GM21825 (cell line): ENCODE results near the gene IPO9.

Source experiments
- ATAC-seq: cut with Tn5 transposase; IDR thresholded peaks from one replicate; pipeline ENCODE4 v1.9.1; 2021; ENCODE audit warnings: mild to moderate bottlenecking, moderate library complexity; ENCODE audit not compliant: unreplicated experiment

IPO9 gene

DNA sequence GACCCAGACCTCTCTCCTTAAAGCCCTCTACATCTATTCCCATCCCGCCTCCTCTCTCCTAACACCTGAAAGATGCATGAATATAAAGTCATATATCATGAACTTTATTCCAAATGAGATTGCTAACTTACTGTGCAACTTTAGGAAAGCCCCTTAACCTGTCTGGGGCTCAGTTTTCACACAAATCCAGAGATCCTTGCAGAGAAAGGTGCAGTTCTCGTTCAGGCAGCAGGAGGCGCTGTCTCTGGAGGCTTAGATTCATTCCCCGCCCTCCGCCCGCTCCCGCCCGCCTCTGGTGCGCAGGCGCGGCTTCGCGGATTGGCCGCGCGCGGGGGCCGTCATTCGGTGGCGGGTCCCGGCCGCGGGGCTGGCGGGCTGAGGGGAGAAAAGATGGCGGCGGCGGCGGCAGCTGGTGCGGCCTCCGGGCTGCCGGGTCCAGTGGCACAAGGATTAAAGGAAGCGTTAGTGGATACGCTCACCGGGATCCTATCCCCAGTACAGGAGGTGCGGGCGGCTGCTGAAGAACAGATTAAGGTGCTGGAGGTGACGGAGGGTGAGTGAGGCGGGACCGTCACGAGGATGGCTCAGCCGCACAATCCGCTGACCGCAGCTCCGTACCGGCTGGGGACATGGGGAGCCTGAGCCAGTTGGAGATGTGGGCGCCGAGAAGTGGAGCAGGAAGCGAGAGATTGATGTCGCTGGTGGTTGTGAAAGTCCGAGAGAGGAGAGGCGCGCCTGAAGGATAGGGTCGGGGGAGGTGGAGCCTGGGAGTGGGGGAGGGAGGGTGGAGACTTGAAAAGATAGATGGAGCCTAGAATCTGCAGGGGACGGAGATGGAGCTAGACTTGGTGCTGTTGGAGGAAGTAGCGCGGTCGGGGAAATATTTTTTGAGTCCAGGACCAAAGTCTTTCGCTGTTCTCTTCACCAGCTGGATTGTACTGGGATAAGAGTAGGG lies at the start of gene IPO9:
Gene IPO9, plus strand, starts transcription at position 338 of the 955 bp plus-strand sequence. Its CDS starts 53 bp downstream, at position 391.
- peak; percentile 83 for ATAC-seq

DNA sequence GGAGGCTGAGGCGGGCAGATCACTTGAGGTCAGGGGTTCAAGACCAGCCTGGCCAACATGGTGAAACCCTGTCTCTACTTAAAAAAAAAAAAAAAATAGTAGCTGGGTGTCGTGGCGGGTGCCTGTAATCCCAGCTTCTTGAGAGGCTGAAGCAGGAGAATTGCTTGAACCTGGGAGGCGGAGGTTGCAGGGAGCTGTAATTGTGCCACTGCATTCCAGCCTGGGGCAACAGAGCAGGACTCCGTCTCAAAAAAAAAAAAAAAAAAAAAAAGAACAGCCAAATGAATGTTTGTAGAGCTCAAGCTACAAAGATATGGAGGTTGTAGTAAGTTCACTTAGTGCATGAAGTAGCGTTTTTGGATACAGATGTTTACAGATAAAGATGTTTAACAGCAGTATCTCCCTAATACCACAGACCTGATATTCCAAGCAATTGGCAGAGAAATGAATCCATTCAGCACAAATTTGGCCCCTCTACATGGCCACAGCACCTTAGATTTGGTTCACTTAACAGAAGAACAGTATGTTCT lies 49.5 kb upstream of the IPO9 start:
- no peak for ATAC-seq

DNA sequence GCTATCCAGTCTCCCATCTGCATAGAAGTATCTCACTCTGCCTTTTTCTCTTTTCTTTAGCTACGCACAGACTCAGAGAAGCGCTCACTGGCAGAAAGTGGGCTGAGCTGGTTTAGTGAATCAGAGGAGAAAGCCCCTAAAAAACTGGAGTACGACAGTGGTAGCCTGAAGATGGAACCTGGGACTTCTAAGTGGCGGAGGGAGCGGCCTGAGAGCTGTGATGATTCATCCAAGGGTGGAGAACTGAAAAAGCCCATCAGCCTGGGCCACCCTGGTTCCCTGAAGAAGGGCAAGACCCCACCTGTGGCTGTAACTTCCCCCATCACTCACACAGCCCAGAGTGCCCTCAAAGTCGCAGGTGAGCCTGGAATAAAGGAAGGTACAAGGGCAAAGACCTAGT lies 48.0 kb upstream of the IPO9 start:
- no peak for ATAC-seq

DNA sequence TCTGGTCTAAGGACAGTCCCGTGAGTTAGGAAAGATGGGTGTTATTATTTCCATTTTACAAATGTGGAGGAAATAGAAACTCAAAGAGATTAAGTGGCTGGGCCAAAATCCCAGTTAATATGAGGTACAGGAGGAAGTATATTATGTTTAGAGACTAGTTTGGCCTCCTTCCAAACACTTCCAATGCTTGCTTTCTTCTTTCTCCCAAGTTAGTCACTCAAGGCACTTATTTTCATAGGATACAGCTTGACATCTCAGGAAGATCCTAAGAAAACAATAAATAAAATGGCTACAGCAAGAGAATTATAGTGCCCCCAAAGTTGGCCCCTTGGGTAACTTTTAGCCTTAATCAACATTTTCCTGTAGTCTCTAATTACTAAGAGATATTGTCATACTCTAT lies 47.5 kb upstream of the IPO9 start:
- no peak for ATAC-seq

DNA sequence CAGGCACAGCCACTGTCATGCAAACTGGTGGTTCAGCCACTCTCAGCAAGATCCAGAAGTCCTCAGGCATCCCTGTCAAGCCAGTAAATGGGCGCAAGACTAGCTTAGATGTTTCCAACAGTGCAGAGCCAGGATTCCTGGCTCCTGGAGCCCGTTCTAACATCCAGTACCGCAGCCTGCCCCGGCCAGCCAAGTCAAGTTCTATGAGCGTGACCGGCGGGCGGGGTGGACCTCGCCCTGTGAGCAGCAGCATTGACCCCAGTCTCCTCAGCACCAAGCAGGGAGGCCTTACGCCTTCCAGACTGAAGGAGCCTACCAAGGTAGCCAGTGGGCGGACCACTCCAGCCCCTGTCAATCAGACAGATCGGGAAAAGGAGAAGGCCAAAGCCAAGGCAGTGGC lies 46.6 kb upstream of the IPO9 start:
- ATAC-seq: no peak

DNA sequence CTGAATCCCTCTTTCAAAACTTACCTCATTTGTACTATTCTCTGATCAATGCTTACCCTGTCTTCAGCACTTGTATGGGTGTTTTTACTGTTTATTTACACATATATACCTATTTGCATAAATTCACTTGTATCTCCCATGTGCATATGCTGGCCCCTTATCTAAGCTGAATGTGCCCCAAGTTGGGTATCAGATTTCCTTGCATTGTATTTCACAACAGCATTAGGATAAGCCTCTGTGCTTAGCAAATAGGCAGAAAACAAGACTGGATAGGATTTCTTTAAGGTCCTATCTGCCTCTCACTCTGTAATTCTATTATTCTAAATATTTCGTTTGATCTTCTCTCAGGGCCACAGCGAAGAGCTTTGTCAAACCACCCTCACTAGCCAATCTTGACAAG lies 45.9 kb upstream of the IPO9 start:
- ATAC-seq: no peak

DNA sequence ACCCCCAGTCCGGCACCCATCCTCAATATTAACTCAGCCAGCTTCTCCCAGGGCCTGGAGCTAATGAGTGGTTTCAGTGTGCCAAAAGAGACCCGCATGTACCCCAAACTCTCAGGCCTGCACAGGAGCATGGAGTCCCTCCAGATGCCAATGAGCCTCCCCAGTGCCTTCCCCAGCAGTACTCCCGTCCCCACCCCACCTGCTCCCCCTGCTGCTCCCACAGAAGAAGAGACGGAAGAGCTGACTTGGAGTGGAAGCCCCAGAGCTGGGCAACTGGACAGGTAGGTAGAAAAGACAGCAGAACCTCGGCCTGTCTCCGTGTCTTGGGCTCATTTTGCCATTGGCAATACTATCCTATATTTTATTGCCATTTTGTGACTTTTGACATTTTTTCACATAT lies 45.4 kb upstream of the IPO9 start:
- no peak for ATAC-seq

DNA sequence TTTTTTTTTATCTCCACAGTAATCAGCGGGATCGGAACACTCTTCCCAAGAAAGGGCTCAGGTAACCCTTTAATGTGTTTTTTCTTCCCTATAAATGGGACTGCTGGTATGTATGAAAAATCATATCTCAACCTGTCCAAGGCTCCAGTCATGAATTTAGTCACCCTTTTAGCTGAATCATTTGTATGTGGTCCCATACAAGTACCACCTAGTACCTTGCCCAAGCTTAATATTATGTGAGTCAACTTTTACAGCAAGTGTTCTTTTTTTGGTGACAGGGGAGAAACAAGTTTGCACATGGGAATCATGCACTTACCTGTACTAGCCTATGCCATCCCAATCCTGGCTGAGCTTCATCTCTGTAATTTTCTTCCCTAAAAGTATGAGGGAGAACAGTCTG lies 43.7 kb upstream of the IPO9 start:
- no peak for ATAC-seq

DNA sequence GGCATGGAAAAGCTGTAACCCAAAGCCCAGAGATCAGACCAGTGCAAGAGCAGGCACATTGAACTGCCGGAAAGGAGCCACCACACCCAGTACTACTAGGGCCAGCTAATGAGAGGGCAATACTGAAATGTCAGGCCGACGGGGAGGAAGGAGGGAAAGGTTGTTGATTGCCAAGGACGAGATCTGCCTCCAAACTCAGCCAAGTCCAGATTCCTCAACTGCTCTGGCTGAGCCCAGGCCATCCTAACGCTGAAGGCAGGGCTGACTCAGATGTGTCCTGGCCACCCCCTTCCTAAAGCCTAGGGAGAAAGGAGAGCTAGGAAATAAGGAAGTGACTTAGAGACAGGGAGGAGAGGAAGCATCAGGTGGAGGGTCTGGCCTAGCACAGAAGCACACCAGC lies 42.1 kb upstream of the IPO9 start:
- no peak for ATAC-seq

DNA sequence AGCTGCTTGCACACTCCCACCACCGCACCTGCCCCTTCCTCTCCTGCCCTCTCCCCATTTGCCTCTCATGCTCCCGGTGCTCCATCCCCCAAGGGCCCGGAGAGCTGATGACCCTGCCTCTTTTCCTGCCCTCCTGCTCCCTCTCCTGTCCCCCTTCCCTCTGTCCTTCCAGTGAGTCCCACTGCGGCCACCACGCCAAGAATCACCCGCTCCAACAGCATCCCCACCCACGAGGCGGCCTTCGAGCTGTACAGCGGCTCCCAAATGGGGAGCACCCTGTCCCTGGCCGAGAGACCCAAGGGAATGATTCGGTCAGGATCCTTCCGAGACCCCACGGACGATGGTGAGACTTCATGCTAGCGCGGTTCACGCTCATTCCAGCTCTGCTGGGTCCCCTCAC lies 40.7 kb upstream of the IPO9 start:
- ATAC-seq: no peak

DNA sequence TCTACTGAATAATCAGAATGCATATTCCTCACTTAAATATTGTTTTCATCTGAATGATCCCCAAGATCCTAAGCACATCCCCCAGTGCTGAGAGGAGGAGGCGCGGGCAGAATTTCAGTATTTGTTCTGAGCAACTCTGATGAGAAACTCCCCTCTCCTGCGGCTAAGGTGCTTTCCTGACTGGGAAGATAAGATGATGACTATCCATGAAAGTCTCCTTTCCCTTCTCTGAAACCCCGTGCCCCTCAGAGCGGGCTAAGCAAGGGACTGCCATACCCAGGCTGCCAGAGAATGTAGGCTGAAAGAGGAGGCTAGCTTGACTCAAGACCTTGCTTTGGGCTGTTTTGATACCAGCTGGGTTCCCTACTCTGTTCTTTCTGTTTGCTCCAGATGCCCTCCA lies 39.7 kb upstream of the IPO9 start:
- no peak for ATAC-seq

DNA sequence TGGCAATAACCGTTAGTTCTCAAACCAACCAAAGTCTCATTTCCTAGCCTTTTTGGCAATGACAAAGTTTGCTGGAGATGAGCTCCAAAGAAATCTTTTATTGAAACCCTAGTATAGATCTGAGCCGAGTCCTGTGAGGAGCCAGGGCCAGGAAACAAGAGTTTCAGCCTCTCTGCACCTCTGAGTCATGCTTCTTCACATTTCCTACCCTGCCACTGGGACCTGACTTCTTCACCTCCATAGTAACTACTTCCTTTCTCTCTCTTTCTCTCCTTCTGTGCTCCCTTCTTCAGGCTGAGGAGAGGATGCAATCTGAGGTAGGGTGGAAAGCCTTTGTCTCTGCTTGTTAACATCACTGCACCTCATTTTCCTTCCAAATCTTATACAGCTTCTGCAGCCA lies 38.7 kb upstream of the IPO9 start:
- no peak for ATAC-seq

DNA sequence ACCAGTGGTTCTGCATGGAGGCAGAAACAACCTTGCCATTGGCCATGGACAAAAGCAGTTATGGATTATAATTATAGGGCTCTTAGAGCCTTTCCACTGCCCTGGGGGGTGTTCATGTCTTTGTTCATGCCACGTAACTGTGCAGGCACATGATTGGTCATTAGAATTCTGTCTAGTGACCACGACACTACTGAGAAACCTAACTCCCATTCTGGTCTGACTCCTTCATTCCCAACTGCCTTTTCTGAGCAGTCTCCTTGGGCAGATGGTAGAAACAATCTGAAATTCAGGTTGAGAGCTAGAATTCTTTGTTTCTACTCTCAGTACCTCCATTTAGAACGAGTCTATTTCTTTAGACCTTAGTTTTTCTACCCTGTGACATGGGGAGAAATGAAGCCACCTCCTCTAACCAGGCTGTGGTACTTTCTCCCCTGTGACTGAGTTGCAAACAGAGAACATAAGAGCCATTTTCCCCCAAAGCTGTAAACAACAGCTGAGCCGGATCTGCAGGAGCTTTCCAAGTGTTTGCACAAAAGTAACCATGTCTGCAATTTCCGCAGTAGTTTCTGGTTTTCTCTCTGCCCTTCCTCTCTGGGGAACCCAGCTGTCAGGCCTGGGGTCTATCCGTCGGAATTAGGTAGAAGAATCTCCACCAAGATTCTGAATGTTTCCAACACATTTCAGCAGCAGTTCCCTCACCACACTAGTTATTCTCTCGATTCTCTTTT lies 37.7 kb upstream of the IPO9 start:
- ATAC-seq: no peak

DNA sequence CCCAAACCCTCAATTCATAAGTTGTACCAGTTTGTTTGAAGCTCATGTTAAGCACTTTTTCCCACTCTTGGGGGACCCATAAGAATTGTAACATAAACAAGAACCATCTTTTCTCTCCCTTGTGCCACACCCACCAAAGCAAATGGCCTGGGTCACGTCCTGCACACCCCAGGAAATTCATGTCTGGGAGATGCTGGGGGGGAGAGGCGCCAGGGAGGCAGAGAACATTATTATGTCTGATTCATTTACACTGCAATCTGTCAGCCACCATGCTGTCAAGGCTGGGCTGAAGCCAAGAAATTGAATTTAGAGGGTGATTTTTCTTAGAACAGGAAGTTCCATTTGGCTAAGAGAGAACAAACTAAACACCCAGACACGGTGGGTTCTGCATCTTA lies 37.2 kb upstream of the IPO9 start:
- ATAC-seq: no peak

DNA sequence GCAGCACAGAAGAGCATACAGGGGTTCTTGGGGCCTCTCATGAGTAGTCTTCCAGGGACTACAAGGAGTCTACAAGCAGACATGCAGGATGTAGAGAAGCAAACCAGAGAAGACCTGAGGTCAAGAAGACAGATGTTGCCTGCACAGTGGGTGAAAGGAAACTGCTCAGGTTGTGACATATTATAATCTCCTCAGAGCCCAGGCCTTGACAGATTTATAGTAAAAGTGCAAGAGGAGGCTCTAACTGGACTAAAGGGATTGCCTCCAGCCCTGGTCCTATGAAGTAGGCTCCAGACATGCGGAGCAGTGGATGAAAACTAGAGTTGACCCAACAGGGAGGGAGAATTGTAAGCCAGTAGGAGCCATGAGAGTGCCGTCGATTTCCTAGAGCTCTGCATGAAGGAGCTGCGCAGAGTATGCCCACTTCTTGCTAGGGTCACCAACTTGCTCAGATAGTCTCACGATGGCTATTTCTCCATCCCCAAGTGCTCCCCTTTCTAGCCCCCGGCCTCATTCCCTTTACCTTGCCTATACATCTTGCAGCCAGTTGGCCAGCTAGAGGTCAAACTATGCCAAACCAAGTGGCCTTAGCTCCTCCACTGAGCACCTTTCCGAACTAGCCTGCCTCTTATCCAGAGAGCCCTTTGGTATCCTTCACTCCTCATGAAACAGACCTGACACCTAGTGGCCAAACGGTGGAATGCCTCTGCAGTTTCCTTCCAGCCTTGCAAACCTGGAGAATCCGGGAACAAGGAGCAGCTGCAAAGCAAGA lies 36.2 kb upstream of the IPO9 start:
- ATAC-seq: no peak

DNA sequence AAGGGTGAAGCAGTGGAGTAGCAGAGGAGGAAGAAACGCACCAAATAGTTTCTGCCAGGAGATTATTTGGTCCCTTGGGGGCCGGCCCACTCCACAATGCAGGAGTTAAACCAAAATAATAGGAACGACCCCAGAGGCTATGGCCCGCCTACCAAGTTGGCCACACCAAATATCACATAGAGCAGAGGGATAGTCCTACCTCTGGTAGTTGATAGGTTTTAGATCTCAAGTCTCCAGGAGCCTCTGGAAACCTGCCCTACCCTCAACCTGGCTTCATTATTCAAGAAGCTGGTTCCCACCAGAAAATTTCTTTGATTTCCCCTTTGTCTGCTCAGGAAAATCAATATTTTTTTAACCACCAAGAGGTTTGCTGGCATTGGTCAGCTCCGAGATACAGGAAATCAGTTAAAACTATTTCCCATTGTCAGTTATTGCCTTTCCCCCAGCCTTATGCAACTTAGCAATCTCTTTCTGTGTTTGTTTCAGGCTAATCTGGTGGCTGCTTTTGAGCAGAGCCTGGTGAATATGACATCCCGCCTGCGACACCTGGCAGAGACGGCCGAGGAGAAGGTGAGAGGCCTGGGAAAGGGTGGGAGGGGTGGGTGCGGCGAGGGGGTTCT lies 35.5 kb upstream of the IPO9 start:
- no peak for ATAC-seq

DNA sequence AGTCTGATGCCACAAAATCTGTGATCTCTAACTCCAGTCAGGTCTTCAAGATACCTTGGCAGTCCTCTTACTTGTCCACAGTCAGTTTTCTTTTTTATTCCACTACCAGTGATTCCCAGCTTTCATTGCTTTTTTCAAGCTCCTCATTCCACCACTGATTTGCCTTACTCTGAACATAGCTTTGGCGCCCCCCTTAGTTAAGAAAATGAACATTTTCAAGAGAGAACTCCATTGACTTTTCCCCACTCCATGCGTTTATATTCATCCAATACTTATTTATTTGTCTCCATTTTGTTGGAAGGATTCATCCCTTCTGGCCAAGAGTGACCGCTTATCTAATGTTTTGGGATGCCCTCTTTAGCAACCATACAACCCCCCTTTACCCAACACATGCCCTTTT lies 33.9 kb upstream of the IPO9 start:
- ATAC-seq: no peak

DNA sequence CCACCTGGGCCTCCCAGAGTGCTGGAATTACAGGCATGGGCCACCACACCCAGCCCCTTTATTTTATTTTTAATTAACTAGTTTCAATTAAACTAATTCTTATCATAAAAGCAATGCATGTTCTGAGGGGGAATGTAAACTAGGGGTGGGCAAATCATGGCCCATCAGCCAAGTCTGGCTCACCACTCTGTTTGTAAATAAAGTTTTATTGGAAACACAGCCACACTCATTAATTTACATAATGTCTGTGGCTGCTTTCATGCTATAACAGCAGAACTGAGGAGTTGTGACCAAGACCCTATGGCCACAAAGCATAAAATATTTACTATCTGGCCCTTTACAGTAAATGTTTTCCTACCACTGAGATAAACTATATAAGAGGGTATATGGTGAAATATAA lies 28.7 kb upstream of the IPO9 start:
- no peak for ATAC-seq

DNA sequence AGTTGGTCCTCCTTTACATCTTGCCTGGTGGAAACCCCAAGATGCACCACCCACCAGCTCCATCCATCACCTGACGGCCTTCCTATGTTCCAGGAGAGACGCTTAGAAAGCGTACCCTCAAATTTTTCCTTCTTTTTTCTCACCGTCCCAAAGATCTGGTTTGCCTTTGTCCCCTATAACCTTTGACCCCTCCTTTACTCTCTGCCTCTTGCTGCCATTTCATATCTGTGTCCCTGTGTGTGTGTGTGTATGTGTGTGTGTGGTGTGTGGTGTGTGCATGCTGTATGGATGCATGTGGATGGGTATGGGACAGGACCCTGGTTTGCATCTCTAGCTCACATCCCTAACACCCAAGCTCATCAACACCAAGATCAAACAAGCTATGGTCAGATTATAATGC lies 22.2 kb upstream of the IPO9 start:
- no peak for ATAC-seq

DNA sequence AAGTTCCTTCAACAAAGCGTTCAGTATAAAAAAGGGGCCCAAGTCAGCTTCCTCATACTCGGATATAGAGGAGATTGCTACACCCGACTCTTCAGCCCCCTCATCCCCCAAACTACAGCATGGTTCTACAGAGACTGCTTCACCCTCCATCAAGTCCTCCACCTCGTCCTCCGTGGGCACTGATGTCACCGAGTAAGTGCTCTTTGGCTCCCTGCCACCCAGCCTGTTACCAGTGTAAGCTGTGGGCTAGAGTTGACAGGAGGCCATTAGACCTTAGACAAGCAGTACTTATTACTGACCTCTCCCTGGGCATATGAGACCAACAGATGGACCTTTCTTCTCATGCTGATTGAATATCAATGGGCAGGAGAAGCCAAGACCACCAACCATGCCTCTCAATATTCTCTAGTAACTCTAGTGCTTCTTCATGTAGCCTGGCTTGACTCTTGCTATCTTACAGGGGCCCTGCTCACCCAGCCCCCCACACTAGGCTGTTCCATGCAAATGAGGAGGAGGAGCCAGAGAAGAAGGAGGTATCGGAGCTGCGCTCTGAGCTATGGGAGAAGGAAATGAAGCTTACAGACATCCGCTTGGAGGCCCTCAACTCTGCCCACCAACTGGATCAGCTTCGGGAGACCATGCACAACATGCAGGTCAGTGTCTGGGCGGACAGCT lies 20.9 kb upstream of the IPO9 start:
- ATAC-seq: no peak
